ENCODE results near the gene CFB. TPM values are rescaled to one million over a fixed set of nuclear protein-coding genes. Genes with fewer than 3 reads are reported as not detected.

The CFB gene
- total and polyA plus RNA-seq, 2 of the 13 experiments (the other 11 are each of a cell fraction or from before 2014, with no cell fraction given): 171 to 513 TPM

DNA sequence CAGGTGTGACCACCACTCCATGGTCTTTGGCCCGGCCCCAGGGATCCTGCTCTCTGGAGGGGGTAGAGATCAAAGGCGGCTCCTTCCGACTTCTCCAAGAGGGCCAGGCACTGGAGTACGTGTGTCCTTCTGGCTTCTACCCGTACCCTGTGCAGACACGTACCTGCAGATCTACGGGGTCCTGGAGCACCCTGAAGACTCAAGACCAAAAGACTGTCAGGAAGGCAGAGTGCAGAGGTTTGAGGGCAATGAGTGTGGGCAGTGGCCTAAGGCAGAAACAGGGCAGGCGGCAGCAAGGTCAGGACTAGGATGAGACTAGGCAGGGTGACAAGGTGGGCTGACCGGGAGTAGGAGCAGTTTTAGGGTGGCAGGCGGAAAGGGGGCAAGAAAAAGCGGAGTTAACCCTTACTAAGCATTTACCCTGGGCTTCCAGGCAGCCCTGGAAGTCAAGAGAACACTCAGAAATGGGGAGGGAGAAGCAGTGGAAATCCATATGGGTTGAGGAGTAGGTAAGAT lies 533 bp downstream of the CFB start:
- peak overlapping the region; percentile 98 for H3K4me2 ChIP-seq (ENCODE audit: low read depth, low read length)
- H2AFZ ChIP-seq (ENCODE audit: low read length): no peak overlapping the region
- H3K27ac ChIP-seq (ENCODE audit: extremely low read length, insufficient read depth, low read length): peak overlapping the region; percentile 91
- no peaks in the 10 kb centered on the region for H3K9me3 ChIP-seq (ENCODE audit: low read length)
- FAIRE-seq: no peak
- no peaks in the 10 kb centered on the region for H4K20me1 ChIP-seq (ENCODE audit: insufficient read depth, low read length)
- H3K79me2 ChIP-seq (ENCODE audit: insufficient read depth, low read length): peaks cover 22% of the 10 kb centered on the region
- ATAC-seq: peak; percentile 10
- peaks cover 78% of the 10 kb centered on the region for H3K4me1 ChIP-seq (ENCODE audit: insufficient read depth, low read length)
- DNase-seq (ENCODE audit: low spot score): no peak
- peak overlapping the region; percentile 59 to 90 (median 66) for H3K4me3 ChIP-seq (replicated peaks in 1 of 3; ENCODE audit: insufficient read depth in 1 of 3, low read depth in 2 of 3, low read length in 3 of 3)
- TSS peak; percentile 65 for BruUV-seq (replicated peaks)
- peaks cover 19 to 67% of the 10 kb centered on the region in 2 experiments for H3K36me3 ChIP-seq (replicated peaks in 1 of 2; ENCODE audit: control insufficient read depth in 1 of 2, insufficient read depth in 2 of 2, low read length in 2 of 2)
- 8% methylated on average over 11 of the region's 11 CpGs for WGBS (ENCODE audit: low lambda C conversion rate)
- H3K9ac ChIP-seq (ENCODE audit: insufficient read depth, low read depth, low read length): peak overlapping the region; percentile 91
- POLR2A ChIA-PET: interaction anchor here (0.5 to 5.1 kb wide), 34 partner anchors 10 to 1025 kb away, joined by 3 to 151 read pairs (median 6); partner anchors contain the start of genes APOM, C2, C6orf47 and CLIC1
- in situ Hi-C loops (cut with HindIII; ENCODE audit: extremely low pct_ligation_motif_present, low pct_unique_long_range_greater_than_20kb): loop anchor here (5.0 kb wide), 1 partner anchor 44 kb away; the partner anchor contains the start of gene ZBTB12
- CTCF ChIA-PET (ENCODE audit: low intra/inter-chr PET ratio, low total read pairs): no interaction called here
- intact Hi-C loops (cut with micrococcal nuclease; ENCODE audit: unreplicated experiment): no loop called here
- no peaks in the 10 kb centered on the region; a peak in 1 of 5 replicates for H3K27me3 ChIP-seq (ENCODE audit: control insufficient read depth in 1 of 2, insufficient read depth in 2 of 2, low read length in 2 of 2)
- no peak for TF ChIP-seq FLYWCH1 (CRISPR knock-in tag; IDR thresholded peaks at IDR 0.05)
- TF ChIP-seq, protein P1, sequence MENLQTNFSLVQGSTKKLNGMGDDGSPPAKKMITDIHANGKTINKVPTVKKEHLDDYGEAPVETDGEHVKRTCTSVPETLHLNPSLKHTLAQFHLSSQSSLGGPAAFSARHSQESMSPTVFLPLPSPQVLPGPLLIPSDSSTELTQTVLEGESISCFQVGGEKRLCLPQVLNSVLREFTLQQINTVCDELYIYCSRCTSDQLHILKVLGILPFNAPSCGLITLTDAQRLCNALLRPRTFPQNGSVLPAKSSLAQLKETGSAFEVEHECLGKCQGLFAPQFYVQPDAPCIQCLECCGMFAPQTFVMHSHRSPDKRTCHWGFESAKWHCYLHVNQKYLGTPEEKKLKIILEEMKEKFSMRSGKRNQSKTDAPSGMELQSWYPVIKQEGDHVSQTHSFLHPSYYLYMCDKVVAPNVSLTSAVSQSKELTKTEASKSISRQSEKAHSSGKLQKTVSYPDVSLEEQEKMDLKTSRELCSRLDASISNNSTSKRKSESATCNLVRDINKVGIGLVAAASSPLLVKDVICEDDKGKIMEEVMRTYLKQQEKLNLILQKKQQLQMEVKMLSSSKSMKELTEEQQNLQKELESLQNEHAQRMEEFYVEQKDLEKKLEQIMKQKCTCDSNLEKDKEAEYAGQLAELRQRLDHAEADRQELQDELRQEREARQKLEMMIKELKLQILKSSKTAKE (CRISPR knock-in tag; IDR thresholded peaks at IDR 0.05; ENCODE audit: borderline replicate concordance): no peak
- TF ChIP-seq HNRNPH1 (optimal IDR thresholded peaks at IDR 0.05; ENCODE audit: low read depth, low read length): no peak
- 0 out of 2 replicates have a peak, but pooled peaks have one; percentile 23 for TF ChIP-seq EEA1 (CRISPR knock-in tag; IDR thresholded peaks at IDR 0.05; ENCODE audit: borderline replicate concordance)
- TF ChIP-seq, protein P2, sequence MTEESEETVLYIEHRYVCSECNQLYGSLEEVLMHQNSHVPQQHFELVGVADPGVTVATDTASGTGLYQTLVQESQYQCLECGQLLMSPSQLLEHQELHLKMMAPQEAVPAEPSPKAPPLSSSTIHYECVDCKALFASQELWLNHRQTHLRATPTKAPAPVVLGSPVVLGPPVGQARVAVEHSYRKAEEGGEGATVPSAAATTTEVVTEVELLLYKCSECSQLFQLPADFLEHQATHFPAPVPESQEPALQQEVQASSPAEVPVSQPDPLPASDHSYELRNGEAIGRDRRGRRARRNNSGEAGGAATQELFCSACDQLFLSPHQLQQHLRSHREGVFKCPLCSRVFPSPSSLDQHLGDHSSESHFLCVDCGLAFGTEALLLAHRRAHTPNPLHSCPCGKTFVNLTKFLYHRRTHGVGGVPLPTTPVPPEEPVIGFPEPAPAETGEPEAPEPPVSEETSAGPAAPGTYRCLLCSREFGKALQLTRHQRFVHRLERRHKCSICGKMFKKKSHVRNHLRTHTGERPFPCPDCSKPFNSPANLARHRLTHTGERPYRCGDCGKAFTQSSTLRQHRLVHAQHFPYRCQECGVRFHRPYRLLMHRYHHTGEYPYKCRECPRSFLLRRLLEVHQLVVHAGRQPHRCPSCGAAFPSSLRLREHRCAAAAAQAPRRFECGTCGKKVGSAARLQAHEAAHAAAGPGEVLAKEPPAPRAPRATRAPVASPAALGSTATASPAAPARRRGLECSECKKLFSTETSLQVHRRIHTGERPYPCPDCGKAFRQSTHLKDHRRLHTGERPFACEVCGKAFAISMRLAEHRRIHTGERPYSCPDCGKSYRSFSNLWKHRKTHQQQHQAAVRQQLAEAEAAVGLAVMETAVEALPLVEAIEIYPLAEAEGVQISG (CRISPR knock-in tag; IDR thresholded peaks at IDR 0.05): no peak
- no peak for TF ChIP-seq MNT (IDR thresholded peaks at IDR 0.05)
- no peak for TF ChIP-seq ZNF629 (CRISPR knock-in tag; conservative IDR thresholded peaks at IDR 0.05)
- TF ChIP-seq, protein P3, sequence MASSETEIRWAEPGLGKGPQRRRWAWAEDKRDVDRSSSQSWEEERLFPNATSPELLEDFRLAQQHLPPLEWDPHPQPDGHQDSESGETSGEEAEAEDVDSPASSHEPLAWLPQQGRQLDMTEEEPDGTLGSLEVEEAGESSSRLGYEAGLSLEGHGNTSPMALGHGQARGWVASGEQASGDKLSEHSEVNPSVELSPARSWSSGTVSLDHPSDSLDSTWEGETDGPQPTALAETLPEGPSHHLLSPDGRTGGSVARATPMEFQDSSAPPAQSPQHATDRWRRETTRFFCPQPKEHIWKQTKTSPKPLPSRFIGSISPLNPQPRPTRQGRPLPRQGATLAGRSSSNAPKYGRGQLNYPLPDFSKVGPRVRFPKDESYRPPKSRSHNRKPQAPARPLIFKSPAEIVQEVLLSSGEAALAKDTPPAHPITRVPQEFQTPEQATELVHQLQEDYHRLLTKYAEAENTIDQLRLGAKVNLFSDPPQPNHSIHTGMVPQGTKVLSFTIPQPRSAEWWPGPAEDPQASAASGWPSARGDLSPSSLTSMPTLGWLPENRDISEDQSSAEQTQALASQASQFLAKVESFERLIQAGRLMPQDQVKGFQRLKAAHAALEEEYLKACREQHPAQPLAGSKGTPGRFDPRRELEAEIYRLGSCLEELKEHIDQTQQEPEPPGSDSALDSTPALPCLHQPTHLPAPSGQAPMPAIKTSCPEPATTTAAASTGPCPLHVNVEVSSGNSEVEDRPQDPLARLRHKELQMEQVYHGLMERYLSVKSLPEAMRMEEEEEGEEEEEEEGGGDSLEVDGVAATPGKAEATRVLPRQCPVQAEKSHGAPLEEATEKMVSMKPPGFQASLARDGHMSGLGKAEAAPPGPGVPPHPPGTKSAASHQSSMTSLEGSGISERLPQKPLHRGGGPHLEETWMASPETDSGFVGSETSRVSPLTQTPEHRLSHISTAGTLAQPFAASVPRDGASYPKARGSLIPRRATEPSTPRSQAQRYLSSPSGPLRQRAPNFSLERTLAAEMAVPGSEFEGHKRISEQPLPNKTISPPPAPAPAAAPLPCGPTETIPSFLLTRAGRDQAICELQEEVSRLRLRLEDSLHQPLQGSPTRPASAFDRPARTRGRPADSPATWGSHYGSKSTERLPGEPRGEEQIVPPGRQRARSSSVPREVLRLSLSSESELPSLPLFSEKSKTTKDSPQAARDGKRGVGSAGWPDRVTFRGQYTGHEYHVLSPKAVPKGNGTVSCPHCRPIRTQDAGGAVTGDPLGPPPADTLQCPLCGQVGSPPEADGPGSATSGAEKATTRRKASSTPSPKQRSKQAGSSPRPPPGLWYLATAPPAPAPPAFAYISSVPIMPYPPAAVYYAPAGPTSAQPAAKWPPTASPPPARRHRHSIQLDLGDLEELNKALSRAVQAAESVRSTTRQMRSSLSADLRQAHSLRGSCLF (CRISPR knock-in tag; IDR thresholded peaks at IDR 0.05; ENCODE audit: borderline replicate concordance): no peak
- TF ChIP-seq SAP130 (CRISPR knock-in tag; IDR thresholded peaks at IDR 0.05; ENCODE audit: low read depth): no peak
- no peak for TF ChIP-seq HDAC1 (CRISPR knock-in tag; IDR thresholded peaks at IDR 0.05)
- peak; percentile 44; the same call in 1 of the 2 replicates for TF ChIP-seq MXD1 (CRISPR knock-in tag; IDR thresholded peaks at IDR 0.05)
- no peak for TF ChIP-seq ZNF296 (CRISPR knock-in tag; conservative IDR thresholded peaks at IDR 0.05)
